ENCODE results near the gene ATXN1.

The ATXN1 gene

DNA sequence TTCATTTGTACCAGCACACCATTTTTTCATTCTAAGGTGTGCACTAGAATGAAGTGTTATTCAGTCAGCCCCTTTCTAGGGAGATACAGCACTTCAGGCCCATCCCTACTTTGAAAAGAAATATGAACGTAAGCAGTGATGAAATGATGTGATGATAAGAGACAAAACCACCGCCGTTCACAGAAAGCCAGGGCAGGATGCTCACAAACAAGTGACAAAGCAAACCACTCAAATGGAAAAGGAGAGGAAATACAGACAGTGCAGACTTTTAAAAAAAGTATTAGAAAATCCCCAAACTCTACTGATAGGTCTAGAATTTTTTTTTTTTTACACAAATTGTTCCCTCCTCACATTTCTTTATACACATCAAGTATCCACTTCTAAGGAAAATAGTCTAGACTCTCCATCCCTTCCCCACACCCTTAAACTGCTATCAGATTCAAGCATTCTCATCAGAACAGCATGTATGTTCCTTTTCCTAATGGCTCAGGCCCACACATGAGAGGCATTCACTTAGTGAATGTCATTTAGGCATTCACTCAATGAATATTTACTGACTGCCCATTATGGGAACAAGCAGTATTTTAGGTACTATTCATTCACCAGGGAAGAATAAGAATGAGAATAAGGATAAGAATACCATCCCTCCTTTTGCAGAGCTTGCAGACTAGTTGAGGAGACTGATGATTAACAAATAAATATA lies 279.4 kb downstream of the ATXN1 start:
- Histone ChIP-seq H3K27ac (replicated peaks) (no peak overlapping the region), H3K4me3 (replicated peaks; ENCODE audit: insufficient read depth, low read length) (no peak overlapping the region), H3K27me3 (ENCODE audit: insufficient read depth, poor library complexity, severe bottlenecking) (no peaks in the 10 kb centered on the region)
- TF ChIP-seq REST (IDR thresholded peaks at IDR 0.05; ENCODE audit: insufficient replicate concordance, low read depth) (no peak), POLR2AphosphoS5 (IDR thresholded peaks at IDR 0.05; ENCODE audit: low read depth) (no peak), SPI1 (IDR thresholded peaks at IDR 0.05; ENCODE audit: borderline replicate concordance, low read depth) (no peak), GABPA (IDR thresholded peaks at IDR 0.05; ENCODE audit: low read depth) (no peak)
- TF ChIP-seq, protein P1, sequence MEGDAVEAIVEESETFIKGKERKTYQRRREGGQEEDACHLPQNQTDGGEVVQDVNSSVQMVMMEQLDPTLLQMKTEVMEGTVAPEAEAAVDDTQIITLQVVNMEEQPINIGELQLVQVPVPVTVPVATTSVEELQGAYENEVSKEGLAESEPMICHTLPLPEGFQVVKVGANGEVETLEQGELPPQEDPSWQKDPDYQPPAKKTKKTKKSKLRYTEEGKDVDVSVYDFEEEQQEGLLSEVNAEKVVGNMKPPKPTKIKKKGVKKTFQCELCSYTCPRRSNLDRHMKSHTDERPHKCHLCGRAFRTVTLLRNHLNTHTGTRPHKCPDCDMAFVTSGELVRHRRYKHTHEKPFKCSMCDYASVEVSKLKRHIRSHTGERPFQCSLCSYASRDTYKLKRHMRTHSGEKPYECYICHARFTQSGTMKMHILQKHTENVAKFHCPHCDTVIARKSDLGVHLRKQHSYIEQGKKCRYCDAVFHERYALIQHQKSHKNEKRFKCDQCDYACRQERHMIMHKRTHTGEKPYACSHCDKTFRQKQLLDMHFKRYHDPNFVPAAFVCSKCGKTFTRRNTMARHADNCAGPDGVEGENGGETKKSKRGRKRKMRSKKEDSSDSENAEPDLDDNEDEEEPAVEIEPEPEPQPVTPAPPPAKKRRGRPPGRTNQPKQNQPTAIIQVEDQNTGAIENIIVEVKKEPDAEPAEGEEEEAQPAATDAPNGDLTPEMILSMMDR (IDR thresholded peaks at IDR 0.05; ENCODE audit: insufficient read depth, low read length): no peak
- no peak for DNase-seq (ENCODE audit: low read depth in 1 of 2, low spot score in 1 of 2)

DNA sequence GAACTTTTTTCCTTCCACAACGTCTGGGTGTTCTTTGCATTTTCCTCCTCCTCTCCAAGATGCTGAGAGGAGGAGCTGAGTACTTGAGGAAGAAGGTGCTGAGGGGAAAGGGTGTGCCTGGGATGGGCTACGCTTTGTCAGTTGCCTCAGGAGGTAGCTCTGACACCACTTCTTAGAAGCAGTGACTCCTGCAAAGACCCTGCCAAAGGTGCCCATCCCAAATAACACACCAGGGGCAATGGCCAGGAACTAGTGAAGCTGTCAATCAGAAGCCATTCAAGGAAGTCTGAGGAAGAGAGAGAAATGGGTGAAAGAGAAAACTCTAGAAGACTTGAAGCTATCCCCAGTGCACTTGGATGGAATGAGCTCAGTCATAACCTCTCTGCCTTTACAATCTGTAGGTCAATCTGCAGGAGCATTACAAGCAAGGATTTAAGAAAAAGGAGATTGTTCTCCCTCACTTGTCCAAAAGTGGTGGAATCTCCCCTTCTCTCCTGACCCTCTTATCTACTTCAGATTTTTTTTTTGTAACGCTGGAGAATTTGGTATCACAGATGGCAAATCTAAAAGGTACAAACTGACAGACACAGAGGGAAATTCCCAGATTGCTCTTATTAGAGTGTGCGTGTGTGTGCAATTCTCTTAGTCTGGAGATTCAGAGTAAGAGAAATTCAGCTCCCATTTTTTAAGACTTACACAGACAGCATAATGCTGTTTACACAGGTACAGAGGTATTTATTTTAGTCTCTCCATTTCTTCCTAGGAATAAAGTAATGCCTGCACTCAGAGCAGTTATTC lies 280.3 kb downstream of the ATXN1 start:
- no peak for DNase-seq (ENCODE audit: low read depth in 1 of 2, low spot score in 1 of 2)
- H3K4me3 ChIP-seq (replicated peaks; ENCODE audit: insufficient read depth, low read length): no peak overlapping the region
- no peaks in the 10 kb centered on the region for H3K27me3 ChIP-seq (ENCODE audit: insufficient read depth, poor library complexity, severe bottlenecking)
- TF ChIP-seq POLR2AphosphoS5 (IDR thresholded peaks at IDR 0.05; ENCODE audit: low read depth) (no peak), SPI1 (IDR thresholded peaks at IDR 0.05; ENCODE audit: borderline replicate concordance, low read depth) (no peak), REST (IDR thresholded peaks at IDR 0.05; ENCODE audit: insufficient replicate concordance, low read depth) (no peak), GABPA (IDR thresholded peaks at IDR 0.05; ENCODE audit: low read depth) (no peak)
- TF ChIP-seq, protein P1 (IDR thresholded peaks at IDR 0.05; ENCODE audit: insufficient read depth, low read length): no peak
- no peak overlapping the region for H3K27ac ChIP-seq (replicated peaks)

DNA sequence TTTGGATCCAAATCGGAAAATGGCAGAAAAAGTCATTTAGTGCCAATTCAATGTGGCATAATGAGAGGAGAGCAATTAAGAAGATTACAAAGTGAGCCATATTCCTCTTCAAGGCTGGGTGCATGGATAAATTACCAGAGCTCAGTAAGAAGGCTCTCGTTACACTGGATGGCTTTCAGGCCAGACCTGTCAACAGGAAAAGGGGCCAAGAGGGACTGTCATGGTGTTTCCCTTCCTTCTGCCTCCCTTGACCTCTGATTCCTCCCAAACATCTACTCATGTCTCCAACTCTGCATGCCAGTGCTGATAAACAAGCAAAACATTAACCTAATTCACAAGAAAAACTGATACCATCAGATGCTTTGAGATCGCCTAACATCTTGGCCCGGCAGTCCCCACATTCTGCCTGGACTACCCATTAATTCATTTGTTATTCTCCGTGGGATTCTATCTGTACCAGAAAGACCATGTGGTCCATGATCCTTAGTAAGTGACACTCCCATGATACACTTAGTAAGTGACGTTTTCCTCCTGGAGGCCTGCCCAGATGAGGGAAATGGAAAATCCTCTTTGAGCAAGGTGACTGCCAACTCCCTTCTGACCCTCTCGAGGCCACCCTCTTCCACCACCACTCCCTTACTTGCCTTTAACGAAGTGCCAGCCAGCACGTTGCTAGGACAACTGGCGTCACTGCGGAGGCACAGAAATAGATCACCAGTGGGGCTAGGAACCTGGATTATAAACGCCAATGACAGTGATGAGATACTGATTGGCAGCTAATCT lies 283.7 kb downstream of the ATXN1 start:
- Histone ChIP-seq H3K27me3 (ENCODE audit: insufficient read depth, poor library complexity, severe bottlenecking) (no peaks in the 10 kb centered on the region), H3K27ac (replicated peaks) (no peak overlapping the region), H3K4me3 (replicated peaks; ENCODE audit: insufficient read depth, low read length) (no peak overlapping the region)
- no peak for TF ChIP-seq SPI1 (IDR thresholded peaks at IDR 0.05; ENCODE audit: borderline replicate concordance, low read depth)
- TF ChIP-seq GABPA (IDR thresholded peaks at IDR 0.05; ENCODE audit: low read depth): no peak
- TF ChIP-seq, protein P1 (IDR thresholded peaks at IDR 0.05; ENCODE audit: insufficient read depth, low read length): no peak
- TF ChIP-seq REST (IDR thresholded peaks at IDR 0.05; ENCODE audit: insufficient replicate concordance, low read depth): no peak
- TF ChIP-seq POLR2AphosphoS5 (IDR thresholded peaks at IDR 0.05; ENCODE audit: low read depth): no peak
- DNase-seq (ENCODE audit: low read depth in 1 of 2, low spot score in 1 of 2): no peak

Data from HL-60 (cell line).